D341Med (cell line): ENCODE measurements around the gene KRT222.

Experiments
- DNase-seq: peaks from one replicate; pipeline ENCODE4 v3.0.0; 2012; ENCODE audit warnings: low spot score

KRT222 gene

GRCh38 chr17:40664582-40665333, at the start of gene KRT222:
TSS of gene KRT222 (minus strand) at chr17:40665177. CDS start at chr17:40665099, 78 bp downstream.
- DNase-seq: no peak

GRCh38 chr17:40714473-40714872, 49.5 kb upstream of the KRT222 start:
- no peak for DNase-seq

DNA sequence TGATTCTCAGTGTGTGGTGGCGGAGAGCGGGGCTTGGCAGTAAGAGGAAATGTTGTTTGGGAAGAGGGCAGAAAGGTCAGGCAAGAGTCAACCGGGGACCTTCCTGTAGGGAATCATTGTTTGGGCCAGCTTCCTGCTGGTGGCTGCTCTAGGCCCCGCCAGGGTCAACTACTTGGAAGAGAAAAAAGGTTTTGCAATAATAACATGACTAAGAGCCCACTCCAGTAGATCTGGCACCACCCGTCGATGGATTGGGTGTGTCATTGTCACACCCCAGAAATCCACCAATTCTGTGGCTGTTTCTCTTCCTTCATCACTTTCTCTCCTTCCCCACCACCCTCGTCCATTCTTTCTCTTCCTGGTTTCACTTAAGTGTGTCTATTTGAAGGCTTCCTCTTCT, 42.8 kb upstream of the KRT222 start:
- no peak for DNase-seq

GRCh38 chr17:40705584-40705983, 40.6 kb upstream of the KRT222 start:
- no peak for DNase-seq

GRCh38 chr17:40703652-40704051, 38.7 kb upstream of the KRT222 start, which contains the start of gene KRT24:
TSS of gene KRT24 (minus strand) at chr17:40703752. CDS start at chr17:40703693, 59 bp downstream.
- no peak for DNase-seq

- no peak for DNase-seq
These were observed 37.3 kb upstream of the KRT222 start for GRCh38 chr17:40702271-40702670.

- DNase-seq: no peak
These were observed 34.9 kb upstream of the KRT222 start for GRCh38 chr17:40699853-40700252.

- DNase-seq: no peak
These were observed 34.4 kb upstream of the KRT222 start for GRCh38 chr17:40699371-40699770.

GRCh38 chr17:40697297-40697696, 32.3 kb upstream of the KRT222 start:
- no peak for DNase-seq

GRCh38 chr17:40696651-40697072, 31.7 kb upstream of the KRT222 start:
- no peak for DNase-seq

DNA sequence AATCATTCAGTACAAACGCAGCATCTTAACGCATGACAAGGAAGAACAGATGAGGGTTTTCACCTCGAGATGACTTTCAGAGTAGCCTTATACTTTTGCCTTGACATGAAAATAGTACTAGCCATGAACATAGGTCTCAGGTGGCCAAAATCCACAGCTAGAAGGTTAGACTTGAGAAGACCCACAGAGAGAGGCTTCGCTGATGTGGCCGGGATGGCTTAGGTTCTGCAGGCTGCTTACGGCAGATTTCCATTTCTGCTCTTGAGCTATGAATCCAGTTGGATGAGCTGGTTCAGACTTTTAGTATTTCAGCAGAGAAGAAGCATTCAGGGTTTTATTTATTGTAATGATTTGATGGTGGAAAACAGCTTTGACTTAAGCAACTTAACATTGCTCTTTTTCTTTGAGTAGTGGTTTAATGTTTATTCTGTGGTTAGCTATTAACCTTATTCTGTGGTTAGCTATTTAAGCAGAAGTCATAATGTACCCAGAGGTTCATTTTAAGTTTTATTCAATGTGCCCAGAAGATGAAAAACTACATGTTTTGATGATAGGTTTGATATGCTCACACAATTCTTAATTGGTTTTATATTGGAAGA, 31.0 kb upstream of the KRT222 start:
- no peak for DNase-seq

DNA sequence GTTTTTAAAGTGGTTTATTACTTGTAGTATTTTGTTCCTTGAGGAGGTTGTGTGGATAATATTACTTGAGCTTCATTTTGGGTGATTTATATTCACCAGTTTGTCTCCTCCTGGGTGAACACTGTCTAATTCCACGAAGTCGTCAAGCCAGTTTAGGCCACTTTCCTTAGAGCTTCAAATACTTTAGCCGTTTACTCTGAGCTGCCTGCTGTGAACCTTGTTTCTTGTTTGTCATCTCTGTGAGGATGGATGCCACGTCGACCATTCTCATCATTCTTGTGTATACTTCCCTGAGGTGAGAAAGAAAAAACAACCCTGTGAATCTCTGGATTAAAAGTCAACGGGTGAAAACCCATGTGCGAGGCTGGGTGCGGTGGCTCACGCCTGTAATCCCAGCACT, 29.6 kb upstream of the KRT222 start:
- DNase-seq: no peak

DNA sequence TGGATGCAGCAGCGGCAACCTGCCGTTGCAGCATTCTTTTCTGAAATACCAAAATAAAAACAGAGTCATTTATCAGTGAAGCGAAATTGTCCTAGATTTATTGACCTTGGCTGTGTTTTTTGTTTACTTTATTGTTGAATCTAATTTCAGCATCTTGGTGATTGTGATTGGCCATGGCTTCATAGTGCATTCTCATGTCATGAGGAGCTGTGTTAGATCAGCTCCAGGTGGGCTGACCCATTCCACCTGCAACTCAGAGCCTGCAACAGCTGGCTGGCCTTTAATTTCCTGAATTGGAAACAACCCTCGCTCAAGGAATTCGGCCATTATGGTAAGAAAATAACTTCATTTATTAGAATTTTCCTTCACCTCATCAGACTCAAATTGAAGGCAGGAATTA, 22.1 kb upstream of the KRT222 start:
- no peak for DNase-seq

GRCh38 chr17:40686192-40686591, 21.2 kb upstream of the KRT222 start:
- DNase-seq: no peak

- no peak for DNase-seq
These were observed 16.0 kb upstream of the KRT222 start for GRCh38 chr17:40680998-40681397.

DNA sequence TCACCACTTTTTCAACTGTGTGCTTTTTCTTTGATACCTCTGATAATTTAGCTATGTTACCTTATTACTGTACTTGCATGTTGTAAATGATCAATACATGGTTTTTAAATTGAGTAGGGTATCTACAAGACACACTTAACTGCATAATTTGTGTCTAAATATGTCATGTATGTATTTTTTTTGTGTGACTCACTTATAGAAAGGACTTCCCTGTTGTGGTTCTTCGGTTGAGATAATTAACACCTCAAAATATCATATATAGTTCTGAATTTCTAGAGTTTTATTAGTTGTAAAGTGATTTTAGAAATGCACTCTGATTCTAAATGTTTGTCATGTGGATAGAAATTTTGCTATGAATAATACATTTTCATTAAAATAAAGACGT, 14.5 kb upstream of the KRT222 start:
- no peak for DNase-seq

- no peak for DNase-seq
These were observed 14.0 kb upstream of the KRT222 start for GRCh38 chr17:40678902-40679522.

GRCh38 chr17:40675905-40676304, 10.9 kb upstream of the KRT222 start:
- no peak for DNase-seq

DNA sequence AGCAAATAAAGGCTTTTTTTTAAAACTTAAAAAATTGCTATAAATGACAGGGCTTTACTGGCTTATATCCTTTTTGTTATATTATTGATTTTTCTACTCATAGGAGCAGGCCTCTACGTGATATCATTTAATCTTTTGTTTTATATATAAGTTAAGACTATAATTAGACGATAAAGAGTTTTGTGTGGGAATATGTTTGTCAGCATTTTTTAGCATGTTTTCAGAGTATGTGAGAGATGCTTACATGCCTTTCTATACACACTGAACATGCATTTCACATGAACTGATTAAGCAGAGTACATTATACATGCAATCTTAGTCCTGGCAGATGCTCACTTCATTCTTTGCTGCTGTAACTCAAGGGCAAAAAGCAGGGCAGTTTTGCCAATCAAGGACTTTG, 7.7 kb upstream of the KRT222 start:
- no peak for DNase-seq

- no peak for DNase-seq
These were observed 6.3 kb upstream of the KRT222 start for GRCh38 chr17:40671282-40671681.

GRCh38 chr17:40666331-40666730, 1.4 kb upstream of the KRT222 start:
- DNase-seq: no peak

GRCh38 chr17:40663252-40663651, 1.7 kb downstream of the KRT222 start:
- no peak for DNase-seq

DNA sequence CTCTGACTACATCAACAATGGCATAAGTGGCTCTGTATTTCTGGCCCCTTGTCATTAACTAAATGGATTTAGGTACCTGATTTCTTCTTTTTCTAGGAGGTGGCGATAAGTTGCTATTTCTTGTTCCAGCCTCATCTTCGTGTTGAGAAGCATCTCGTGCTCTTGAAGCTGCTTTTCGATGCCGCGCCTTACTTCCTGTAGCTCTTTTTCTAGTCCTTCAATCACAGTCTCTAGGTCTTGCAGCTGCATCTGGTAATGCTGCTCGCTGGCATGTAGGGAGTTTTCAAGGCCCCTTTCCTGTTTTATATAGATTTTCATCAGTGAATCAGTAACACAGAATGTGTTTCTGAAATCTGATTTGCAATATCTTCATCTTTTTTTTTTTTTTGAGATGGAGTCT, 5.1 kb downstream of the KRT222 start:
- DNase-seq: no peak
